H1 (cell line): Measurements from ENCODE around the gene ATP1A3. TPM values are rescaled to one million over a fixed set of nuclear protein-coding genes. Genes with fewer than 3 reads are reported as not detected.

Source experiments
- CTCF ChIA-PET: fragments of 300-600 bp; sonication (Branson Sonifier 250); formaldehyde crosslinking; loops from one replicate; lab custom pipeline; 2021; ENCODE audit not compliant: partially characterized antibody; lab: Charles Lee
- POLR2A ChIA-PET: fragments of 300-600 bp; sonication (Branson Sonifier 250); formaldehyde crosslinking; loops from one replicate; lab custom pipeline; 2021; ENCODE audit warnings: inconsistent platforms; ENCODE audit not compliant: partially characterized antibody; lab: Charles Lee
- DNase-seq, 2 experiments: peaks; one replicate each; pipeline versions ENCODE4 v3.0.0 to v3.0.0-alpha.2; 2010 to 2022; ENCODE audit warnings: low spot score in 2 of 2, low read depth in 1 of 2, mixed read lengths in 1 of 2
- FAIRE-seq: peaks from 2 replicates; lab custom pipeline; 2011; peaks lifted over from hg19 to GRCh38; lab: Jason Lieb, UNC
- H2AFZ ChIP-seq: 2 replicates; pipeline ENCODE4 v1.8.1; 2012; ENCODE audit warnings: low read length, inconsistent platforms
- H2AK5ac ChIP-seq: 2 replicates; pipeline ENCODE4 v1.6.1; 2013; ENCODE audit warnings: low read depth, low read length
- H2BK120ac ChIP-seq: replicated peaks from 2 replicates; pipeline ENCODE3; 2013; ENCODE audit warnings: low read depth, low read length, inconsistent platforms
- H2BK12ac ChIP-seq: 2 replicates; pipeline ENCODE4 v1.6.1; 2013; ENCODE audit warnings: low read depth, low read length
- H2BK15ac ChIP-seq: 2 replicates; pipeline ENCODE4 v1.6.1; 2013; ENCODE audit warnings: low read length
- H2BK20ac ChIP-seq: 2 replicates; pipeline ENCODE4 v1.6.1; 2013; ENCODE audit warnings: low read length
- H2BK5ac ChIP-seq: 2 replicates; pipeline ENCODE4 v1.6.1; 2013; ENCODE audit warnings: low read depth, low read length
- H3K14ac ChIP-seq: 2 replicates; pipeline ENCODE4 v1.6.1; 2013; ENCODE audit warnings: inconsistent platforms; ENCODE audit not compliant: insufficient read length
- H3K18ac ChIP-seq: 2 replicates; pipeline ENCODE4 v1.6.1; 2013; ENCODE audit warnings: low read length; ENCODE audit errors: extremely low read depth
- H3K23ac ChIP-seq: 2 replicates; pipeline ENCODE4 v1.6.1; 2013; ENCODE audit warnings: inconsistent platforms; ENCODE audit not compliant: insufficient read length
- H3K23me2 ChIP-seq: 2 replicates; pipeline ENCODE4 v1.6.1; 2013; ENCODE audit warnings: low read depth, low read length
- H3K27ac ChIP-seq: 2 replicates; pipeline ENCODE4 v1.6.1; 2011; ENCODE audit warnings: low read depth, low read length, inconsistent platforms
- H3K27me3 ChIP-seq, 4 experiments: replicated peaks in 1 of 4; 1 replicate in 1 of 4; 2 replicates in 3 of 4; pipeline versions ENCODE4 v1.6.1 to v1.8.1; 2011 to 2013; ENCODE audit warnings: low read length in 3 of 4, mild to moderate bottlenecking in 3 of 4, inconsistent platforms in 2 of 4, mixed read lengths in 2 of 4, moderate library complexity in 1 of 4; ENCODE audit not compliant: control insufficient read depth in 3 of 4, insufficient read depth in 3 of 4; ENCODE audit errors: extremely low read depth in 1 of 4
- H3K36me3 ChIP-seq, 4 experiments: 2 replicates each; pipeline versions ENCODE4 v1.6.1 to v1.8.1; 2011 to 2013; ENCODE audit warnings: mild to moderate bottlenecking in 4 of 4, low read length in 3 of 4, moderate library complexity in 2 of 4, control low read depth in 1 of 4, inconsistent platforms in 1 of 4; ENCODE audit not compliant: insufficient read depth in 4 of 4, control insufficient read depth in 2 of 4
- H3K4ac ChIP-seq: replicated peaks from 2 replicates; pipeline ENCODE3; 2013; ENCODE audit warnings: low read length, low read depth, mixed read lengths, inconsistent platforms; ENCODE audit not compliant: insufficient read length
- H3K4me1 ChIP-seq, 4 experiments: replicated peaks in 1 of 4; 1 replicate in 1 of 4; 2 replicates in 3 of 4; pipeline versions ENCODE4 v1.6.1 to v1.8.1; 2011 to 2013; ENCODE audit warnings: low read length in 3 of 4, inconsistent platforms in 2 of 4, mixed read lengths in 1 of 4; ENCODE audit not compliant: insufficient read depth in 4 of 4, control insufficient read depth in 3 of 4
- H3K4me2 ChIP-seq, 2 experiments: 2 replicates each; pipeline versions ENCODE4 v1.6.1 to v1.8.1; 2011 to 2013; ENCODE audit warnings: low read depth in 2 of 2, low read length in 2 of 2, control low read depth in 1 of 2, inconsistent platforms in 1 of 2, mild to moderate bottlenecking in 1 of 2; ENCODE audit not compliant: insufficient read depth in 1 of 2
- H3K4me3 ChIP-seq, 4 experiments: fragments of 200-600, 300-600 bp in 1 of 4; sonication (generic), shearing (Covaris generic), sonication (Bioruptor Twin) in 1 of 4; 2 replicates each; pipeline versions ENCODE4 v1.5.1 to v1.8.1; 2011 to 2016; ENCODE audit warnings: low read length in 4 of 4, low read depth in 3 of 4, control low read depth in 2 of 4, inconsistent platforms in 2 of 4, mild to moderate bottlenecking in 2 of 4, mixed read lengths in 1 of 4, moderate library complexity in 1 of 4; ENCODE audit not compliant: insufficient read depth in 2 of 4; ENCODE audit errors: extremely low read depth in 1 of 4
- H3K56ac ChIP-seq: replicated peaks from 2 replicates; pipeline ENCODE3; 2013; ENCODE audit warnings: low read depth, mild to moderate bottlenecking, mixed read lengths, low read length, inconsistent platforms; ENCODE audit not compliant: insufficient read length
- H3K79me1 ChIP-seq: 2 replicates; pipeline ENCODE4 v1.6.1; 2013; ENCODE audit warnings: low read depth, low read length, control low read depth
- H3K79me2 ChIP-seq, 2 experiments: 2 replicates each; pipeline versions ENCODE4 v1.6.1 to v1.8.1; 2012 to 2013; ENCODE audit warnings: low read length in 2 of 2, mild to moderate bottlenecking in 2 of 2, inconsistent platforms in 1 of 2; ENCODE audit not compliant: insufficient read depth in 2 of 2, control insufficient read depth in 1 of 2
- H3K9ac ChIP-seq, 4 experiments: replicated peaks in 1 of 4; 1 replicate in 1 of 4; 2 replicates in 3 of 4; pipeline versions ENCODE4 v1.6.1 to v1.8.1; 2011 to 2013; ENCODE audit warnings: low read depth in 3 of 4, low read length in 3 of 4, control low read depth in 2 of 4, mild to moderate bottlenecking in 2 of 4, moderate library complexity in 2 of 4, inconsistent platforms in 1 of 4; ENCODE audit errors: extremely low read depth in 1 of 4
- H3K9me3 ChIP-seq, 2 experiments: 2 replicates each; pipeline versions ENCODE4 v1.6.1 to v1.8.1; 2012 to 2013; ENCODE audit warnings: mild to moderate bottlenecking in 2 of 2, moderate library complexity in 2 of 2, control low read depth in 1 of 2, inconsistent platforms in 1 of 2, low read depth in 1 of 2, low read length in 1 of 2, mixed read lengths in 1 of 2; ENCODE audit not compliant: insufficient read depth in 2 of 2
- H4K20me1 ChIP-seq, 2 experiments: replicated peaks in 1 of 2; 2 replicates each; pipeline versions ENCODE3 to v1.8.1; 2011 to 2013; ENCODE audit warnings: inconsistent platforms in 2 of 2, low read length in 2 of 2, mild to moderate bottlenecking in 1 of 2; ENCODE audit not compliant: insufficient read depth in 2 of 2, control insufficient read depth in 1 of 2
- H4K5ac ChIP-seq: 2 replicates; pipeline ENCODE4 v1.6.1; 2013; ENCODE audit warnings: low read length, low read depth, mixed read lengths, inconsistent platforms; ENCODE audit not compliant: insufficient read length
- H4K8ac ChIP-seq: 2 replicates; pipeline ENCODE4 v1.8.0; 2013; ENCODE audit warnings: mild to moderate bottlenecking, moderate library complexity, low read length, inconsistent platforms; ENCODE audit not compliant: insufficient read depth; ENCODE audit errors: extremely low read depth
- H4K91ac ChIP-seq: replicated peaks from 2 replicates; pipeline ENCODE3; 2013; ENCODE audit warnings: low read length, mixed read lengths, inconsistent platforms; ENCODE audit not compliant: insufficient read length
- EGR1 ChIP-seq: IDR thresholded peaks from 2 replicates; pipeline ENCODE4 v1.6.1; 2011; ENCODE audit warnings: low read depth, low read length, borderline replicate concordance
- HDAC6 ChIP-seq: IDR thresholded peaks from one replicate; pipeline ENCODE4 v1.7.1; 2012; ENCODE audit warnings: low read depth, mild to moderate bottlenecking, inconsistent platforms, low read length, moderate library complexity
- KDM4A ChIP-seq: IDR thresholded peaks from one replicate; pipeline ENCODE4 v1.7.1; 2012; ENCODE audit warnings: low read depth, mild to moderate bottlenecking, moderate library complexity, low read length, inconsistent platforms; ENCODE audit not compliant: severe bottlenecking
- TAF1 ChIP-seq: IDR thresholded peaks from 2 replicates; pipeline ENCODE4 v1.6.1; 2011; ENCODE audit warnings: mild to moderate bottlenecking, low read depth, low read length
- WGBS, 2 experiments: shearing (Covaris generic) in 1 of 2; methylation state at CpG; one replicate each; pipeline versions ENCODE4 v1.1.6 to v1.1.7; 2013 to 2015; ENCODE audit warnings: low lambda C conversion rate in 2 of 2, mixed read lengths in 2 of 2, inconsistent platforms in 1 of 2, low coverage in 1 of 2, missing lambda C conversion rate in 1 of 2; ENCODE audit not compliant: insufficient replicate concordance in 2 of 2, insufficient coverage in 1 of 2, insufficient read length in 1 of 2; ENCODE audit errors: extremely low coverage in 1 of 2, missing lambda C conversion rate in 1 of 2; 5-methylcytosine and 5-hydroxymethylcytosine counted together
- polyA plus RNA-seq, 7 experiments: library from polyadenylated mRNA; depleted of rRNA in 3 of 7; stranded (reverse) in 5 of 7; unstranded in 2 of 7; fragments of >200 nt in 5 of 7; fragments of 200-250 nt in 2 of 7; gene quantifications; 1 replicate in 5 of 7; 2 replicates in 1 of 7; 4 replicates in 1 of 7; pipeline versions ENCODE4 v1.2.1 to v1.2.3, GENCODE V29; 2011 to 2013; ENCODE audit warnings: missing spikeins in 2 of 7, mixed read lengths in 2 of 7
- total RNA-seq: library from RNA; stranded (reverse); fragmentation: NEBNext Ultra II Directional; extraction: Animal tissue kit (Norgen Biotek cat#: 25700); gene quantifications from 2 replicates; pipeline ENCODE4 v1.2.1, GENCODE V29; 2021

ATP1A3 gene
- total and polyA plus RNA-seq, 2 of the 8 experiments (the other 6 are each of a cell fraction or from before 2014, with no cell fraction given), result 11.1 to 41.2 TPM

GRCh38 chr19:41939861-41940730, 53.9 kb downstream of the ATP1A3 start:
- 3% methylated on average over 26 of the region's 83 CpGs; no CpG with 5 or more reads in 1 of the 2 experiments for WGBS, 2 experiments
- no peak overlapping the region for H3K4ac ChIP-seq
- no peak for FAIRE-seq
- no peaks in the 10 kb centered on the region; a peak in 2 of 7 replicates for H3K4me1 ChIP-seq
- H3K36me3 ChIP-seq, result no peaks in the 10 kb centered on the region
- ChIA-PET CTCF (interaction anchor here (0.5 to 1.0 kb wide), 6 partner anchors 12 to 588 kb away, joined by 3 to 6 read pairs (median 3); no protein-coding TSS in a partner anchor), POLR2A (interaction anchor here (0.8 to 1.5 kb wide), 5 partner anchors 10 to 80 kb away, joined by 3 to 6 read pairs (median 4); partner anchors contain the start of gene RPS19)
- no peak overlapping the region for H2BK5ac ChIP-seq
- H3K79me2 ChIP-seq, result no peaks in the 10 kb centered on the region
- peak overlapping the region; percentile 73; the same call in 1 of the 2 replicates for H4K8ac ChIP-seq
- peak overlapping the region; percentile 65 for H4K91ac ChIP-seq
- H3K9me3 ChIP-seq, result no peaks in the 10 kb centered on the region
- H3K27me3 ChIP-seq, result peaks cover 13 to 48% (median 44%) of the 10 kb centered on the region in 4 experiments
- no peak overlapping the region for H3K56ac ChIP-seq
- H3K23me2 ChIP-seq, result peaks cover 9% of the 10 kb centered on the region; the same call in 1 of the 2 replicates
- H3K14ac ChIP-seq, result no peak overlapping the region
- H2AFZ ChIP-seq, result peak overlapping the region; percentile 67; the same call in 1 of the 2 replicates
- H3K4me2 ChIP-seq, result peak overlapping the region; percentile 61 to 86
- no peak overlapping the region; a peak in 1 of 7 replicates for H3K9ac ChIP-seq
- H3K4me3 ChIP-seq, result peak overlapping the region; percentile 46 to 88 (median 52)
- H2BK20ac ChIP-seq, result no peak overlapping the region
- no peaks in the 10 kb centered on the region for H3K79me1 ChIP-seq
- no peak overlapping the region for H3K27ac ChIP-seq
- peak in 1 of 2 experiments; percentile 74 for DNase-seq
- H2BK120ac ChIP-seq, result peak overlapping the region; percentile 33
- no peak overlapping the region for H2BK15ac ChIP-seq
- no peak overlapping the region for H4K5ac ChIP-seq
- peak overlapping the region; percentile 75; the same call in 1 of the 2 replicates for H2BK12ac ChIP-seq
- no peak overlapping the region for H2AK5ac ChIP-seq
- H4K20me1 ChIP-seq, result peaks cover 0 to 9% of the 10 kb centered on the region in 2 experiments
- no peak overlapping the region for H3K23ac ChIP-seq
- H3K18ac ChIP-seq, result peak overlapping the region; percentile 95
- TF ChIP-seq KDM4A, result peak; percentile 45
- no peak for TF ChIP-seq HDAC6
- TF ChIP-seq TAF1, result 0 out of 2 replicates have a peak, but pooled peaks have one; percentile 15
- no peak for TF ChIP-seq EGR1
